Fibroblast of the aortic adventitia (primary cell): ENCODE measurements around the gene CALHM2. TPM values are rescaled to one million over a fixed set of nuclear protein-coding genes. Genes with fewer than 3 reads are reported as not detected.
A peak's percentile ranks its signal among the peaks of the same experiment; 100 is the strongest.

Experiments
- DNase-seq: peaks from one replicate; pipeline ENCODE4 v3.0.0-alpha.2; 2010; ENCODE audit warnings: low read depth
- H3K4me3 ChIP-seq: 2 replicates; pipeline ENCODE4 v1.5.1; 2011; ENCODE audit warnings: low read depth, mild to moderate bottlenecking, control low read depth, low read length, moderate library complexity
- CTCF ChIP-seq: IDR thresholded peaks from 2 replicates; pipeline ENCODE4 v1.5.1; 2011; ENCODE audit warnings: mild to moderate bottlenecking, low read length, control low read depth, inconsistent platforms; ENCODE audit not compliant: insufficient read depth
- total RNA-seq: library from RNA; depleted of rRNA; stranded (reverse); fragments of >200 nt; gene quantifications from 2 replicates; pipeline ENCODE4 v1.2.3, GENCODE V29; 2012; ENCODE audit warnings: low replicate concordance

Gene CALHM2
- total RNA-seq, 1 donor = 57.6 TPM

GRCh38 chr10:103475437-103475836 is 23.3 kb upstream of the CALHM2 start:
- no peak for DNase-seq
- no peak overlapping the region for H3K4me3 ChIP-seq
- TF ChIP-seq CTCF = no peak

GRCh38 chr10:103474077-103474476 is 21.9 kb upstream of the CALHM2 start:
- no peak overlapping the region for H3K4me3 ChIP-seq
- DNase-seq = no peak
- no peak for TF ChIP-seq CTCF

DNA sequence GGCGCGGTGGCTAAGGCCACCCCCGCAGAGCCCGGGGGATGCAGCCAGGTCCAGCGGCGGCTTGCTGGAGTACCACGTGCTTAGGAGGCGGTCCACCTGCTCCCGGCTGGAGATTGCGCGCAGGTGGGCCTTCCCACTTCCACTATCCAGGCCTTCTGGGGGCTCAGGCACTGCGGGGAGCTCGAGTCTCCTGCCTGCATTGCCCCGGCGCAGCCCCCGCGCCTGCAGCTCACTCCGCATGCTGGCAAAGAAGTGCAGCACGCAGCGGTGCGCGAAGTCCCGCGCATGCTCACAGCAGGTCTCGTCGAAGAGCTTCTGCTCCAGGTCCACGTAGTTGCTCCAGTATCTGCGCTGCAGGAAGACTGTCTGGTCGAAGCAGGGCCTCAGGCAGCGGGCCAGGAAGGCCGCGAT is 21.1 kb upstream of the CALHM2 start:
- no peak for DNase-seq
- no peak overlapping the region for H3K4me3 ChIP-seq
- no peak for TF ChIP-seq CTCF

DNA sequence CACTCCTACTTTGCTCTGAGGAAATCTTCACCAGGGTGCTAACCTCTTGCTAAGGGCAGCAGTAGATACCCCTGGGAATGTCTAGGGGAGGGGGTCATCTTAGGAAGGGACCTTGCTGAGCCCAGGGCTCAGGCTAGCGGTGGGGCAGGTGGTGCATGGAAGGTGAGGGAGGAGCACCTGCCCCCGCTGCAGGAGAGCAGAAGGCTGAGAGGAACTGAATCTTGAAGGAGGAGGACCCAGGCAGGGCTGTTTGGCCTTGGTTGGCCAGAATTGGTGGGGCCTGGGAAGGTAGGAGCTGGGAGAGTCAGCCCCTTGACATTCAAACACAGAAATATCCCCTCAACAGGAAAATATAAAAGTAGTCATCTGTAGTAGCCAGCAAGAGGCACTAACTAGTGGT is 19.8 kb upstream of the CALHM2 start:
- TF ChIP-seq CTCF = no peak
- H3K4me3 ChIP-seq = no peak overlapping the region
- DNase-seq = no peak

GRCh38 chr10:103470761-103471653 is 18.8 kb upstream of the CALHM2 start:
- H3K4me3 ChIP-seq = no peak overlapping the region
- no peak for TF ChIP-seq CTCF
- DNase-seq = peak; percentile 69

- no peak for DNase-seq
- no peak for TF ChIP-seq CTCF
Observed at GRCh38 chr10:103469201-103469600, 17.0 kb upstream of the CALHM2 start.

DNA sequence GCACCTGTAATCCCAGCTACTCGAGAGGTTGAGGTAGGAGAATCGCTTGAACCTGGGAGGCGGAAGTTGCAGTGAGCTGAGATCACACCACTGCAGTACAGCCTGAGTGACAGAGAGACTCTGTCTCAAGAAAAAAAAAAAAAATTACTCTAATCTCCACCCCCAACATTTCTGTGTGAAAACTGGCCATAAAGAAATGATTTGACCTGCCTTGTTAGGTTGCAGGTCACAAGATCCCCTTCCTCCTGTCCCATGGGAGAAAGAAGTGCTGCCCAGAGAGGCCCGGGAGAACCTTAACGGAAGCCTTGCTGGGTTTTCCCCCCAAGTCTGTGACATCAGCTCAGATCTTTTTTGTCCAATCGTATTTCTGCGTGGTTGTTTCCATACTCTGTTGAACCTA is 15.2 kb upstream of the CALHM2 start:
- DNase-seq = no peak
- no peak for TF ChIP-seq CTCF
- no peak overlapping the region for H3K4me3 ChIP-seq

More at GRCh38 chr10:103469201-103469600, 17.0 kb upstream of the CALHM2 start:
- H3K4me3 ChIP-seq = no peak overlapping the region
